Peyer's patch (tissue), 4 donors: ENCODE results near the gene ZNF578.
"Not testable (repeated sequence)": the region's sequence is repeated elsewhere in the genome, so short reads cannot be mapped to it uniquely, and the experiment has no call there.

Source experiments
- CTCF ChIP-seq, 6 experiments: fragments of 450-650 bp in 4 of 6; fragments of 200-600 bp in 2 of 6; sonication (generic) in 1 of 6; IDR thresholded peaks; one replicate each; pipeline ENCODE4 v1.5.1; 2017 to 2019; ENCODE audit warnings: antibody characterized with exemption in 6 of 6, mild to moderate bottlenecking in 3 of 6, moderate library complexity in 1 of 6
- POLR2A ChIP-seq, 2 donors: fragments of 450-650 bp; IDR thresholded peaks; one replicate each; pipeline ENCODE4 v1.5.1; 2017; ENCODE audit warnings: antibody characterized with exemption in 2 of 2, mild to moderate bottlenecking in 2 of 2, moderate library complexity in 2 of 2

- TF ChIP-seq CTCF, POLR2A (IDR thresholded peaks at IDR 0.05): not testable (repeated sequence)
Observed at GRCh38 chr19:52485064-52485463, 31.7 kb downstream of the ZNF578 start.
